ENCODE results near the gene ING3.

GRCh38 chr7:120991581-120991980 lies 41.0 kb downstream of the ING3 start:
- TF ChIP-seq CTCF (IDR thresholded peaks at IDR 0.05; ENCODE audit: borderline replicate concordance, extremely low read depth, low read length, poor library complexity, severe bottlenecking): no peak
- no peak for TF ChIP-seq EZH2 (IDR thresholded peaks at IDR 0.05; ENCODE audit: borderline replicate concordance, low read depth, low read length, severe bottlenecking)
